HepG2 (cell line): ENCODE data around the gene PODXL.

Source experiments
- EP300 ChIP-seq, 3 experiments: sonication (generic) in 1 of 3; formaldehyde crosslinking in 1 of 3; IDR thresholded peaks; 2 replicates each; pipeline versions ENCODE4 v1.5.1 to v1.6.1; 2011 to 2020; ENCODE audit warnings: low read depth in 2 of 3, low read length in 2 of 3, borderline replicate concordance in 1 of 3, improper control_type of control experiment in 1 of 3, mild to moderate bottlenecking in 1 of 3, missing genetic modification reagents in 1 of 3, moderate library complexity in 1 of 3
- MYC ChIP-seq: sonication (generic); formaldehyde crosslinking; IDR thresholded peaks from 2 replicates; pipeline ENCODE4 v1.9.0; 2021; ENCODE audit warnings: missing genetic modification reagents, borderline replicate concordance
- POLR2A ChIP-seq, 2 experiments: IDR thresholded peaks; 2 replicates each; pipeline ENCODE4 v1.6.1; 2011; ENCODE audit warnings: low read depth in 2 of 2, low read length in 2 of 2, mild to moderate bottlenecking in 1 of 2, moderate library complexity in 1 of 2; ENCODE audit not compliant: insufficient read depth in 1 of 2
- YEATS4 ChIP-seq: sonication (generic); formaldehyde crosslinking; IDR thresholded peaks from 2 replicates; pipeline ENCODE4 v1.4.0; 2020; ENCODE audit warnings: missing genetic modification reagents, borderline replicate concordance
- ZNF232 ChIP-seq: sonication (generic); formaldehyde crosslinking; IDR thresholded peaks from 2 replicates; pipeline ENCODE4 v1.4.0; 2020; ENCODE audit warnings: missing genetic modification reagents, borderline replicate concordance
- TF ChIP-seq, protein P1 (sequence below): sonication (generic); formaldehyde crosslinking; IDR thresholded peaks from 2 replicates; pipeline ENCODE4 v1.4.0; 2020; ENCODE audit warnings: missing genetic modification reagents
- TF ChIP-seq, protein P2 (sequence below): sonication (generic); formaldehyde crosslinking; IDR thresholded peaks from 2 replicates; pipeline ENCODE4 v1.4.0; 2020; ENCODE audit warnings: mild to moderate bottlenecking, missing genetic modification reagents

DNA sequence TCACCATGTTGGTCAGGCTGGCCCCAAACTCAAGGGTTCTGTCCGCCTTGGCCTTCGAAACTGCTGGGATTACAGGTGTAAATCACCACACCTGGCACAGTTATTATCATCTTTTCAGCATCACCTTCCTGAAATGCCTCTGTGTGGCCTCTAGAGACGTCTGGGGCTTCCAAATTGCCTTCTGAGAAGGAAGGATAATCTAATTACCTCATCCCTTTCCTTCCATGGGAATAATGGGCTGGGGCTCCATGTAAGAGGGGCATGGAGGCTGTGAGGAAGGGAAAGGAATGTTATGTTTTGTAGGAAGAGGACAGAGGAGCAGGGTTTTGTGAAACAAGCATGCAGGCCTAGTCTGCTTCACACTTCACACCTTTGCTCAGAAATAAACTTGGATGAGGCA is 22.2 kb upstream of the PODXL start:
- TF ChIP-seq YEATS4 (CRISPR knock-in tag) = no peak
- TF ChIP-seq MYC (CRISPR knock-in tag) = no peak
- TF ChIP-seq POLR2A (IDR thresholded peaks at IDR 0.05; ENCODE audit: insufficient read depth in 1 of 2, low read depth in 2 of 2, low read length in 2 of 2) = no peak
- no peak for TF ChIP-seq ZNF232 (CRISPR knock-in tag)
- no peak for TF ChIP-seq EP300 (IDR thresholded peaks at IDR 0.05; ENCODE audit: low read depth in 2 of 2, low read length in 2 of 2)
- TF ChIP-seq EP300 (CRISPR knock-in tag; IDR thresholded peaks at IDR 0.05; ENCODE audit: borderline replicate concordance) = no peak
- TF ChIP-seq, protein P1, sequence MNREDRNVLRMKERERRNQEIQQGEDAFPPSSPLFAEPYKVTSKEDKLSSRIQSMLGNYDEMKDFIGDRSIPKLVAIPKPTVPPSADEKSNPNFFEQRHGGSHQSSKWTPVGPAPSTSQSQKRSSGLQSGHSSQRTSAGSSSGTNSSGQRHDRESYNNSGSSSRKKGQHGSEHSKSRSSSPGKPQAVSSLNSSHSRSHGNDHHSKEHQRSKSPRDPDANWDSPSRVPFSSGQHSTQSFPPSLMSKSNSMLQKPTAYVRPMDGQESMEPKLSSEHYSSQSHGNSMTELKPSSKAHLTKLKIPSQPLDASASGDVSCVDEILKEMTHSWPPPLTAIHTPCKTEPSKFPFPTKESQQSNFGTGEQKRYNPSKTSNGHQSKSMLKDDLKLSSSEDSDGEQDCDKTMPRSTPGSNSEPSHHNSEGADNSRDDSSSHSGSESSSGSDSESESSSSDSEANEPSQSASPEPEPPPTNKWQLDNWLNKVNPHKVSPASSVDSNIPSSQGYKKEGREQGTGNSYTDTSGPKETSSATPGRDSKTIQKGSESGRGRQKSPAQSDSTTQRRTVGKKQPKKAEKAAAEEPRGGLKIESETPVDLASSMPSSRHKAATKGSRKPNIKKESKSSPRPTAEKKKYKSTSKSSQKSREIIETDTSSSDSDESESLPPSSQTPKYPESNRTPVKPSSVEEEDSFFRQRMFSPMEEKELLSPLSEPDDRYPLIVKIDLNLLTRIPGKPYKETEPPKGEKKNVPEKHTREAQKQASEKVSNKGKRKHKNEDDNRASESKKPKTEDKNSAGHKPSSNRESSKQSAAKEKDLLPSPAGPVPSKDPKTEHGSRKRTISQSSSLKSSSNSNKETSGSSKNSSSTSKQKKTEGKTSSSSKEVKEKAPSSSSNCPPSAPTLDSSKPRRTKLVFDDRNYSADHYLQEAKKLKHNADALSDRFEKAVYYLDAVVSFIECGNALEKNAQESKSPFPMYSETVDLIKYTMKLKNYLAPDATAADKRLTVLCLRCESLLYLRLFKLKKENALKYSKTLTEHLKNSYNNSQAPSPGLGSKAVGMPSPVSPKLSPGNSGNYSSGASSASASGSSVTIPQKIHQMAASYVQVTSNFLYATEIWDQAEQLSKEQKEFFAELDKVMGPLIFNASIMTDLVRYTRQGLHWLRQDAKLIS (CRISPR knock-in tag) = no peak
- TF ChIP-seq, protein P2, sequence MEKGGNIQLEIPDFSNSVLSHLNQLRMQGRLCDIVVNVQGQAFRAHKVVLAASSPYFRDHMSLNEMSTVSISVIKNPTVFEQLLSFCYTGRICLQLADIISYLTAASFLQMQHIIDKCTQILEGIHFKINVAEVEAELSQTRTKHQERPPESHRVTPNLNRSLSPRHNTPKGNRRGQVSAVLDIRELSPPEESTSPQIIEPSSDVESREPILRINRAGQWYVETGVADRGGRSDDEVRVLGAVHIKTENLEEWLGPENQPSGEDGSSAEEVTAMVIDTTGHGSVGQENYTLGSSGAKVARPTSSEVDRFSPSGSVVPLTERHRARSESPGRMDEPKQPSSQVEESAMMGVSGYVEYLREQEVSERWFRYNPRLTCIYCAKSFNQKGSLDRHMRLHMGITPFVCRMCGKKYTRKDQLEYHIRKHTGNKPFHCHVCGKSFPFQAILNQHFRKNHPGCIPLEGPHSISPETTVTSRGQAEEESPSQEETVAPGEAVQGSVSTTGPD = no peak
